Measurements from ENCODE around the gene PLEKHB2. TPM values are rescaled to one million over a fixed set of nuclear protein-coding genes. Genes with fewer than 3 reads are reported as not detected.
"Not testable (repeated sequence)": the region's sequence is repeated elsewhere in the genome, so short reads cannot be mapped to it uniquely, and the experiment has no call there.

The PLEKHB2 gene
- total RNA-seq, 1 donor from 2014 or later: 31.0 TPM

GRCh38 chr2:131127076-131127475 is 21.9 kb downstream of the PLEKHB2 start:
- ATAC-seq (ENCODE audit: poor library complexity): no peak

GRCh38 chr2:131127981-131128380 is 22.8 kb downstream of the PLEKHB2 start:
- no peak for DNase-seq
- no peak for ATAC-seq (ENCODE audit: poor library complexity)
- intact Hi-C loops (cut with DNase I): no loop called here

More at GRCh38 chr2:131127076-131127475, 21.9 kb downstream of the PLEKHB2 start:
- DNase-seq: no peak
- intact Hi-C loops (cut with DNase I): no loop called here

- intact Hi-C loops (cut with DNase I): no loop called here
- no peak for DNase-seq
- ATAC-seq (ENCODE audit: poor library complexity): no peak
Measured at GRCh38 chr2:131130298-131130596, 25.1 kb downstream of the PLEKHB2 start.

- DNase-seq: no peak
- no peak for ATAC-seq (ENCODE audit: poor library complexity)
- intact Hi-C loops (cut with DNase I): no loop called here
Measured at GRCh38 chr2:131132729-131133128, 27.6 kb downstream of the PLEKHB2 start.

- DNase-seq (no peak), ATAC-seq (ENCODE audit: poor library complexity) (peak; percentile 70)
- intact Hi-C loops (cut with DNase I): no loop called here
Measured at GRCh38 chr2:131140581-131140980, 35.4 kb downstream of the PLEKHB2 start.

GRCh38 chr2:131142849-131143248 is 37.7 kb downstream of the PLEKHB2 start:
- ATAC-seq (ENCODE audit: poor library complexity): no peak
- no peak for DNase-seq
- intact Hi-C loops (cut with DNase I): no loop called here

GRCh38 chr2:131143803-131144202 is 38.7 kb downstream of the PLEKHB2 start:
- intact Hi-C loops (cut with DNase I): no loop called here
- ATAC-seq (ENCODE audit: poor library complexity) (no peak), DNase-seq (no peak)

GRCh38 chr2:131145040-131145439 is 39.9 kb downstream of the PLEKHB2 start:
- DNase-seq (no peak), ATAC-seq (ENCODE audit: poor library complexity) (no peak)
- intact Hi-C loops (cut with DNase I): no loop called here

- DNase-seq (no peak), ATAC-seq (ENCODE audit: poor library complexity) (no peak)
- intact Hi-C loops (cut with DNase I): no loop called here
Measured at GRCh38 chr2:131146231-131146630, 41.1 kb downstream of the PLEKHB2 start.

- no peak for ATAC-seq (ENCODE audit: poor library complexity)
- intact Hi-C loops (cut with DNase I): no loop called here
- DNase-seq: no peak
Measured at GRCh38 chr2:131146749-131147148, 41.6 kb downstream of the PLEKHB2 start.

- intact Hi-C loops (cut with DNase I): no loop called here
- peak; percentile 28 for ATAC-seq (ENCODE audit: poor library complexity)
Measured at GRCh38 chr2:131148426-131148825, 43.3 kb downstream of the PLEKHB2 start.

GRCh38 chr2:131150109-131150508 is 45.0 kb downstream of the PLEKHB2 start:
- ATAC-seq (ENCODE audit: poor library complexity); DNase-seq; intact Hi-C loops (cut with DNase I): not testable (repeated sequence)

More at GRCh38 chr2:131148426-131148825, 43.3 kb downstream of the PLEKHB2 start:
- DNase-seq: no peak

- intact Hi-C loops (cut with DNase I): no loop called here
- no peak for ATAC-seq (ENCODE audit: poor library complexity)
- DNase-seq: no peak
Measured at GRCh38 chr2:131151398-131151797, 46.3 kb downstream of the PLEKHB2 start.

GRCh38 chr2:131152074-131152473 is 46.9 kb downstream of the PLEKHB2 start:
- intact Hi-C loops (cut with DNase I): no loop called here
- DNase-seq (no peak), ATAC-seq (ENCODE audit: poor library complexity) (no peak)

- no peak for DNase-seq
- intact Hi-C loops (cut with DNase I): no loop called here
- no peak for ATAC-seq (ENCODE audit: poor library complexity)
Measured at GRCh38 chr2:131153529-131153928, 48.4 kb downstream of the PLEKHB2 start.

- DNase-seq (peak; percentile 67), ATAC-seq (ENCODE audit: poor library complexity) (peak; percentile 89)
- intact Hi-C loops (cut with DNase I): no loop called here
Measured at GRCh38 chr2:131154071-131154531, 49.0 kb downstream of the PLEKHB2 start.

- intact Hi-C loops (cut with DNase I): no loop called here
- DNase-seq (no peak), ATAC-seq (ENCODE audit: poor library complexity) (no peak)
Measured at GRCh38 chr2:131154647-131155046, 49.5 kb downstream of the PLEKHB2 start.

- intact Hi-C loops (cut with DNase I): no loop called here
Measured at GRCh38 chr2:131155208-131155855, 50.2 kb downstream of the PLEKHB2 start.

GRCh38 chr2:131156452-131157149 is 51.5 kb downstream of the PLEKHB2 start:
- no peak for DNase-seq
- ATAC-seq (ENCODE audit: poor library complexity): no peak
- intact Hi-C loops (cut with DNase I): no loop called here

More at GRCh38 chr2:131155208-131155855, 50.2 kb downstream of the PLEKHB2 start:
- DNase-seq (no peak), ATAC-seq (ENCODE audit: poor library complexity) (no peak)

GRCh38 chr2:131165562-131165961 is 60.4 kb downstream of the PLEKHB2 start:
- intact Hi-C loops (cut with DNase I); DNase-seq; ATAC-seq (ENCODE audit: poor library complexity): not testable (repeated sequence)
